H1 (cell line): Measurements from ENCODE around the gene ESRRB. TPM values are rescaled to one million over a fixed set of nuclear protein-coding genes. Genes with fewer than 3 reads are reported as not detected.
A peak's percentile ranks its signal among the peaks of the same experiment; 100 is the strongest.

Source experiments
- KDM1A ChIP-seq: fragments of 200-600, 300-600 bp; sonication (generic); IDR thresholded peaks from 2 replicates; pipeline ENCODE4 v1.7.1; 2016; ENCODE audit warnings: mild to moderate bottlenecking, low read length, borderline replicate concordance
- RBBP5 ChIP-seq: IDR thresholded peaks from 2 replicates; pipeline ENCODE4 v1.7.1; 2012; ENCODE audit warnings: low read depth, mild to moderate bottlenecking, inconsistent platforms, low read length, moderate library complexity, borderline replicate concordance
- SAP30 ChIP-seq: fragments of 300-600 bp; sonication (generic); IDR thresholded peaks from 2 replicates; pipeline ENCODE4 v1.7.1; 2012; ENCODE audit warnings: low read length, moderate library complexity, mild to moderate bottlenecking, inconsistent platforms; ENCODE audit not compliant: insufficient read depth, insufficient replicate concordance
- SRF ChIP-seq: IDR thresholded peaks from 2 replicates; pipeline ENCODE4 v1.6.1; 2011; ENCODE audit warnings: mild to moderate bottlenecking, low read depth, low read length, moderate library complexity
- TBP ChIP-seq: IDR thresholded peaks from 2 replicates; pipeline ENCODE4 v1.6.1; 2011; ENCODE audit warnings: low read depth, low read length, improper control_type of control experiment
- TCF12 ChIP-seq: IDR thresholded peaks from 2 replicates; pipeline ENCODE4 v1.6.1; 2011; ENCODE audit warnings: low read depth, mild to moderate bottlenecking, low read length
- TEAD4 ChIP-seq: IDR thresholded peaks from 2 replicates; pipeline ENCODE4 v1.6.1; 2012; ENCODE audit warnings: low read depth, low read length, inconsistent platforms, mixed read lengths
- polyA plus RNA-seq, 7 experiments: library from polyadenylated mRNA; depleted of rRNA in 3 of 7; stranded (reverse) in 5 of 7; unstranded in 2 of 7; fragments of >200 nt in 5 of 7; fragments of 200-250 nt in 2 of 7; gene quantifications; 1 replicate in 5 of 7; 2 replicates in 1 of 7; 4 replicates in 1 of 7; pipeline versions ENCODE4 v1.2.1 to v1.2.3, GENCODE V29; 2011 to 2013; ENCODE audit warnings: missing spikeins in 2 of 7, mixed read lengths in 2 of 7
- total RNA-seq: library from RNA; stranded (reverse); fragmentation: NEBNext Ultra II Directional; extraction: Animal tissue kit (Norgen Biotek cat#: 25700); gene quantifications from 2 replicates; pipeline ENCODE4 v1.2.1, GENCODE V29; 2021
- TF ChIP-seq, protein P1 (sequence below), 3 experiments: IDR thresholded peaks; 1 replicate in 2 of 3; 2 replicates in 1 of 3; pipeline versions ENCODE4 v1.5.1 to v1.6.1; 2011; ENCODE audit warnings: low read length in 3 of 3, mild to moderate bottlenecking in 3 of 3, inconsistent platforms in 2 of 3, low read depth in 1 of 3, moderate library complexity in 1 of 3; ENCODE audit not compliant: insufficient read depth in 1 of 3; ENCODE audit errors: control extremely low read depth in 1 of 3

Gene ESRRB
- total and polyA plus RNA-seq, 2 of the 8 experiments (the other 6 are each of a cell fraction or from before 2014, with no cell fraction given): 0.29 to 0.45 TPM

DNA sequence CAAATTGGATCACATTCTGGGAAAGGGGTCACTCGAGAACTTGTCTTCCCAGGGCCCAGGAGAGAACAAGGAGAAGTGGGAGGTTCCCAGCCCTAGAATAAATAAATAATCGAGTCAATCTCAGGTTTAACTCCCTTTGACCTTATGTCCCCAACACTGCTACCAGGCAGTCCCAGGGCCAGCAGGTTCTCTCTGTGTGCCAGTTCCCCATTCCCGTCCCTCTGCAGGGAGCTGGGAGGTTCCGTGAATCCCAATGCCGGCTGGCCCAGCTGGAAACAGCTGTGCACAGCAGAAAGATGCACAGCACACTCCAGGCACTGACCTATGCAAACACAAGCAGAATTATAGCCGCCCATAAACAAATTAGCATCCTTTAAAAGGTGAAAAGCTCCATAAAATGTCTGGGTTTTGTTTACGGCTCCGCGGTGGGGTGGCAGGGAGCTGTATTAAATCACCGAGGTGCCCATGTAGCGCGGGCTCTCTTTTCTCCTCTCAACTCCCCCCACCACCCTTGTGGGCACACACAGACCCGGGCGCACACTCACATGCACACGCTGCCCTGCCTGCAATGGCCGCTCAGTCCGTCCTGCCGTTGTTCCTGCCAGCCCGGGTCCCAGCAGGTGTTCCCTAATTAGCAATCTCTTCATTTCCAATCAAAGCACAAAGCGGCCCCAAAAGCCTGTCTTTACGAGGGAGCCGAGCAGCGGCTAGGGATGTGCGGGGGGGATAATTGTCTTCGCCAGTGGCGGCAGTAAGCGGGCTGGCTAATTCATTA, 46.6 kb upstream of the ESRRB start (continued):
- TF ChIP-seq, protein P1, sequence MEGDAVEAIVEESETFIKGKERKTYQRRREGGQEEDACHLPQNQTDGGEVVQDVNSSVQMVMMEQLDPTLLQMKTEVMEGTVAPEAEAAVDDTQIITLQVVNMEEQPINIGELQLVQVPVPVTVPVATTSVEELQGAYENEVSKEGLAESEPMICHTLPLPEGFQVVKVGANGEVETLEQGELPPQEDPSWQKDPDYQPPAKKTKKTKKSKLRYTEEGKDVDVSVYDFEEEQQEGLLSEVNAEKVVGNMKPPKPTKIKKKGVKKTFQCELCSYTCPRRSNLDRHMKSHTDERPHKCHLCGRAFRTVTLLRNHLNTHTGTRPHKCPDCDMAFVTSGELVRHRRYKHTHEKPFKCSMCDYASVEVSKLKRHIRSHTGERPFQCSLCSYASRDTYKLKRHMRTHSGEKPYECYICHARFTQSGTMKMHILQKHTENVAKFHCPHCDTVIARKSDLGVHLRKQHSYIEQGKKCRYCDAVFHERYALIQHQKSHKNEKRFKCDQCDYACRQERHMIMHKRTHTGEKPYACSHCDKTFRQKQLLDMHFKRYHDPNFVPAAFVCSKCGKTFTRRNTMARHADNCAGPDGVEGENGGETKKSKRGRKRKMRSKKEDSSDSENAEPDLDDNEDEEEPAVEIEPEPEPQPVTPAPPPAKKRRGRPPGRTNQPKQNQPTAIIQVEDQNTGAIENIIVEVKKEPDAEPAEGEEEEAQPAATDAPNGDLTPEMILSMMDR (IDR thresholded peaks at IDR 0.05; ENCODE audit: control extremely low read depth in 1 of 3, insufficient read depth in 1 of 3, low read depth in 1 of 3, low read length in 3 of 3): no peak
- TF ChIP-seq TBP: no peak
- TF ChIP-seq KDM1A: 0 out of 2 replicates have a peak, but pooled peaks have one; percentile 51
- TF ChIP-seq TCF12: no peak
- no peak for TF ChIP-seq SRF
- no peak for TF ChIP-seq RBBP5
- TF ChIP-seq TEAD4: no peak
- no peak for TF ChIP-seq SAP30
- TF ChIP-seq, all 59 proteins: peak for 5
